Stimulated activated CD8-positive, alpha-beta memory T cell treated with anti-CD3 and anti-CD28 coated beads, Interleukin-15, amount 100 ng/mL, for 48 hours (primary cell): ENCODE results near the gene RBM3.

Experiments used
- DNase-seq, 2 donors: peaks; one replicate each; pipeline ENCODE4 v3.0.0-alpha.2; 2020; ENCODE audit warnings: low read depth in 2 of 2

RBM3 gene

GRCh38 chrX:48617542-48618340 is 43.5 kb downstream of the RBM3 start:
- no peak for DNase-seq

GRCh38 chrX:48626401-48627298 is 52.4 kb downstream of the RBM3 start:
- DNase-seq, result no peak
